GOT3 (cell line): ENCODE results near the gene PCNP.
A peak's percentile ranks its signal among the peaks of the same experiment; 100 is the strongest.
"Not testable (repeated sequence)": the region's sequence is repeated elsewhere in the genome, so short reads cannot be mapped to it uniquely, and the experiment has no call there.

Experiments
- DNase-seq: peaks from one replicate; lab custom pipeline; 2025; ENCODE audit warnings: mixed read lengths; lab: John Stamatoyannopoulos, UW

The PCNP gene

GRCh38 chr3:101633186-101633585 lies 59.2 kb downstream of the PCNP start:
- DNase-seq = no peak

- DNase-seq = no peak
Observed at GRCh38 chr3:101634591-101635196, 60.7 kb downstream of the PCNP start.

- no peak for DNase-seq
Observed at GRCh38 chr3:101635345-101635744, 61.4 kb downstream of the PCNP start.

GRCh38 chr3:101635954-101636798 lies 62.2 kb downstream of the PCNP start:
- DNase-seq = peak; percentile 13

- no peak for DNase-seq
Observed at GRCh38 chr3:101637451-101637850, 63.5 kb downstream of the PCNP start.

- DNase-seq = no peak
Observed at GRCh38 chr3:101638261-101638745, 64.3 kb downstream of the PCNP start.

- no peak for DNase-seq
Observed at GRCh38 chr3:101639280-101639963, 65.4 kb downstream of the PCNP start.

GRCh38 chr3:101640256-101640655 lies 66.3 kb downstream of the PCNP start:
- no peak for DNase-seq

GRCh38 chr3:101641397-101642115 lies 67.6 kb downstream of the PCNP start:
- DNase-seq = not testable (repeated sequence)

- no peak for DNase-seq
Observed at GRCh38 chr3:101642441-101642840, 68.5 kb downstream of the PCNP start.

GRCh38 chr3:101643009-101643844 lies 69.2 kb downstream of the PCNP start:
- no peak for DNase-seq
